NCI-H146 treated with DMSO at 0.1 percent for 48 hours (cell line): ENCODE results near the gene SLC29A4.
A peak's percentile ranks its signal among the peaks of the same experiment; 100 is the strongest.
"Not testable (repeated sequence)": the region's sequence is repeated elsewhere in the genome, so short reads cannot be mapped to it uniquely, and the experiment has no call there.

Experiments used
- DNase-seq: peaks from one replicate; lab custom pipeline; 2025; ENCODE audit not compliant: unreplicated experiment; lab: John Stamatoyannopoulos, UW

Gene SLC29A4

DNA sequence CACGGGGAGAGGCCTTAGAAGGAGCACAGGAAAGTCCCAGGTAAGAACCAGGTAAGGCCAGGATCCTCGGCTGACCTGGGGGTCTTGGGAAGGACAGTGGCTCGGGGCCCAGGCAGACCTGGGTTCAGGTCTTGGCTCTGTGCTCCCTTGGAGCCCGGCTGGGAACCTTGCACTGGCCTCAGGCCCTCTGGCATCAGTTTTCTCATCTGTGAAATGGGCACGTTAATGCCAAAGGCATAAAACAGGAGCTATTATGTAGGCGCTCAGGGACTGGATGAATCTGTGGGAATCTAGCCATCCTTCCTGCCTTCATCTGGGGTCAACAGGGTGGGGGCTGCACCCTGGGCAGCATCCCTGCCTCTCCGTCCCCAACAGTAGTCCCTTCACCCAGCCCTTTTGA is 8.3 kb upstream of the SLC29A4 start:
- no peak for DNase-seq

DNA sequence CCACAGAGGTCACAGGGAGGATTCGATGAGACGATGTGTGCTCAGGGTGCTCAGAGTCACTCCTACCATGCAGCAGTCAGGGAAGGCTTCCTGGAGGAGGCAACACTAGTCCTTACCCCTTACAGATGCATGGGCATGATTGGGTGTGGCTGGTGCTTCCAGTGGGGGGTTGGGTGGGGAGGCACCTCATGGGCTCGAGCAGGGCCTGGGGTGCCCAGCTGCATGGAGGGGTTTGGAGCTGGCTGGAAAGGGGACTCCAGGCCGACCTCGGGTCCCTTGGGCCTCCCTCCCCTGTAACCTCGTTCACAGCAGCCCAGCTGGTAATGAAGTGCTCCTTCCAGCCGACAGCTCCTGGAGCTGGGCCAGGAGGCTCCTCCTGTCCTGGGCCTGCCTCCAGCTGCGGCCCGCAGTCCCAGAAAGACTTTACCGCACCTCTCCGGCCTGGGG is 7.7 kb upstream of the SLC29A4 start:
- DNase-seq = not testable (repeated sequence)

DNA sequence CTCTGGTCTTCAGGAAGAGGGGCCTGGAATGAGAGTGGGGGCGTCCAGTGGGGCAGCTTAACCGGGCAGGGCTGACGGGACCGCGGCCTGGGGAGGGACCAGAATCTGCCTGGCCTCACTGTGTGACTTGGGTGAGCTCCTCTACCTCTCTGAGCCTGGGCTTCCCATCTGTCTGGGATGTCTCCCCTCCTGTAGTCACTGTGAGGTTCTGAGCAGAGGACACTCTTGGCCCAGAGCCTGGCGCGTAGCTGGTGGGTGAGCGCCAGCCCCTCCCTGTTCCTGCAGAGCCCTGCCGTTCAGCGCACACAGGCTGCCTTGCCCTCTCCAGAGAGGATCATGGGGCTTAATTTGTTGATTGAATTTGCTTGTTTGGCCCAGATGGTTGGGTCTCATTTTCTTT is 7.2 kb upstream of the SLC29A4 start:
- DNase-seq = not testable (repeated sequence)

DNA sequence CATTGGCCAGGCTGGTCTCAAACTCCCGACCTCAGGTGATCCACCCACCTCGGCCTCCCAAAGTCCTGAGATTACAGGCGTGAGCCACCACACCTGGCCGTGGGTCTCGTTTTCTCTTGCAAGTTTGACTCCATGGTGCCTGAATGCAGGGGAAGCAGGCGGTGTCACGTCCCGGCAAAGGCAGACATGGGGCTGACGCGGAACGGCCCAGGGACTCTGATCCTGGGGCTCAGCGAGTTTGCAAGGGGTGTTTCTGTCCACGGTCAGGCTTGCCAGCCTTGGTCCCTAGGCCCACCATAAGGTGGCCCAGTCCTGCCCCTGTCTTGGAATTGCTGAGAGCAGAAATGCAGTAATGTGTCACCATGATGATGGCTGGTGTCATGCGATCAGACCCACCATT is 6.6 kb upstream of the SLC29A4 start:
- DNase-seq = not testable (repeated sequence)

DNA sequence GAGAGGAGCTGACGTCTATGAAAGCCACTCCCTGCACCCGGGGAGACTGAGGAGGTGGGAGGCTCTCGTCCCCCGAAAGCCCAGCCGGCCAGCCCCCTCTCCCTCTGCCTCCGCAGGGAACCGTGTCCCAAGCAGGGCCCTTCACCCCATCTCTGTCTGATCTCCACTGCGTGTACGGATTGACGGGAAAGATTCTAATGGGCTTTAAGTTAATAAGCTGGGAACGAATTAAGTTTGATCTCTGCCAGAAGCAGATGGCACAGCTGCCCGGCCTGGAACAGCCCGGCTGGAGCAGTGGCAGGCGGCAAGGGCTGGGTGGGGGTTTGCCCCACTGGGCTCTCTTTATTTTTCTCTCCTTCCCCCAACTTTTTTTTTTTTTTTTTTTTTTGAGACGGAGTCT is 6.1 kb upstream of the SLC29A4 start:
- DNase-seq = no peak

DNA sequence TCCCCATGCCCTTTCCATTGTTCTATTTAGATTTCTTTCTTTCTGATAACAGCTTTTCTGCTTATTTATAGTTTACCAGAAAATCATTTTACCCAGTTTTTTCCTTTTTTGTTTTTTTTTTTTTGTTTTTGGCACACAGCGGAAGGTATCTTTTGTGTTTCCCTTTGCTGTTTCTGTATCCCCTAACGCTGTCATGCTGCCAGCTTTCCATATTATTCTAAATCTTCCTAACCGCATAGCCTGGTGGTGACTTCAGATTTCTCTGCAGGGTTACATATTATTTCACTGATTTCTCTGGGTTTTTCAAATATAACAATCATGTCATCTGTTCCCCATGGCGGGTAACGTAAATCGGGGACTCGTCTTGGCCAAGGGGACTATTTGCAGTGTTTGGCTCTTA is 4.0 kb upstream of the SLC29A4 start:
- DNase-seq = no peak

DNA sequence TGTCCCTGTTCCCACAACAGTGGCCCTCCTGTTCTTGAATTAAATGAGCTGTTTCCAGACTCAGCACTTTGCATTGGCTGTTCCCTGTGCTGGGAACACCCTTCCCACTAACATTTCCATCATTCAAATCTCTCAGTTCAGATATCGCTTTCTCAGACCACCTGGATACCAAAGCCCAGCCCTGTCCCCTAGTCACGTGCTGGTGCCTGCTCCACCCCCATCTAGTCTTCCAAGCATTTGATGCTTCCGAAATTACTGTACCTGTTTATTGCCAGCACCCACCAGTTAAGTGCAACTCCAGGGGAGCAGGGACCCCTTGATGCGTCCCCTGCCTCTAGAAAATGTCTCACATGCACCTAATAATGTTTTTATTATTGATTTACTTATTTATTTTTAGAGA is 3.0 kb upstream of the SLC29A4 start:
- no peak for DNase-seq

DNA sequence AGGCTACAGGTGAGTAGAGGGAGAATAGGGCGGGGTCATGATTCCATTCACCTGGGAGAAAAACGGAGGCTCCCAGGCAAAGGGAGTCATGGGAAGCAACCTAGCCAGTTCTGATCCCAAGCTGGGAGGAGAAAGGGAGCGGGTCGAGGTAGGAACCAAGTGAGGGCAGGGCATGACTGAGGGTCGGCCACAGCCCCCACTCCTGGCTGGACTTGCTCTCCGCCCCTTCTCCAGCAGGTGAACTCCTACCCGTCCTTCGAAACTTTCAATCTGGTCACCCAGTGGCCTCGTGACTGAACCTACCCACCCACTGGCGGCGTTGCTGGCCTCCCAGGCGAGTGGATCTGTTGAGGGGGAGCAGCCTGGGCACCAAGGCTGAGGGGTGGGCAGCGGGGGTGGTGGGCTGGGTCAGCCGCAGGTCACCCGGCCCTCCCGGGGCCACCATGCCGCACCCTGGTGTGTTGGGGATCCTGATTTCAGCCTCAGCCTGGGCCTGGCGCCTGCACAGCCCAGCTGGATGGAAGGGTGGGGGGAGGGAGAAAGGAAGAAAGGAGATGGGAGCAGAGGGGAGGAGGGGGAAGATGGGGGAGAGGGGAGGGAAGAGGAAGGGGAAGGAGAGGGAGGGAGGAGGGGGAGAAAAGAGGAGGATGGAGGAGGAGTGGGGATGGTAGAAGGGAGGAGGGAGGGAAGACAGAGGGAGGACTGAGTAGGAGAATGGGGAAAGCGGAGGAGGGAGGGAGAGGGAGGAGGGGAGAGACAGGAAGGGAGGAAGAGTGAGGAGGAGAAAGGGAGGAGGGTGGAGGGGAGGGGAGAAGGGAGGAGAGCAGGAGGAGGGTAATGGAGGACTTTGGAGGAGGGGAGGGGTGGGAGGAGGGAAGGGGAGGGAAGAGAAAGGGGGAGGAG is 894 bp upstream of the SLC29A4 start:
- DNase-seq = not testable (repeated sequence)

DNA sequence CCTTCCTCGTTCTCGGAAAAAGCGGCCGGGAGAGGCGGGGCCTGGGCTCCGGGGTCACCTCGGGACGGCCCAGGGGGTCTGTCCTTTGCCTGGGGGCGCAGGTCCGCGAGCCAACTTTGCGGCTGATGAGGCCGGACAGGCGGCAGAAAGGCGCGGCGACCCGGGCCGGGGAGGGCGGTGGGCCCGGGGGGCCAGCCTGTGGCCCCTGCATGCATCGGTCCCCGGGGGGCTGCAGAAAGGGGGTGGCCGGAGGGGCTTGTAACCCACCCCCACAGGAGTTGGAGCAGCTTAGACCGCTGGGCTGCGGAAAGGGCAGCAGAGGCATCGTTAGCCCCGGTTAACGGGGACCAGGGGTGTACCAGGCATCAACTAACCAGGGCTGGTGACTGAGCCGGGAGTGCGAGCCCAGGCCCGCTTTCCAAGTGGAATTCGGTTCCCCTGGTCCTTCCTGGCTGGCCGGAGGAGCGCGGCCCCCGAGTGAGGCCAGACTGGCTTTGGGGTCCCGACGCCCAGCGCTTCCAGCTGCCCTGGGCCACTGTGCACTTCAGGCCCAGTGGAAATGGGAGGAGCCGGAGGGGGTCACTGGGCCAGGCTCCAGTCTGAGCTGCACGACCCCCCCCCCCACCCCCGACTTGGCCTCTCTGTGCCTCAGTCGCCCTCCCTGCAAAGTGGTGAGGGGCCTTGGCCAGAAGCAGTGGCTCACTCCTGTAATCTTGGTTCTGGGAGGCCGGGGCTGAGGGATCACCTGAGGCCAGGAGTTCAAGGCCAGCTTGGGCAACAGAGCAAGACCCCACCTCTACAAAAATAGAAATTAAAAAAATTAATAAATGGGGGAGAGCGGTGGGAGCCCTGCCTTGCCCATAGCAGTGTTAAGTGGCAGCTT is 919 bp downstream of the SLC29A4 start:
- no peak for DNase-seq

DNA sequence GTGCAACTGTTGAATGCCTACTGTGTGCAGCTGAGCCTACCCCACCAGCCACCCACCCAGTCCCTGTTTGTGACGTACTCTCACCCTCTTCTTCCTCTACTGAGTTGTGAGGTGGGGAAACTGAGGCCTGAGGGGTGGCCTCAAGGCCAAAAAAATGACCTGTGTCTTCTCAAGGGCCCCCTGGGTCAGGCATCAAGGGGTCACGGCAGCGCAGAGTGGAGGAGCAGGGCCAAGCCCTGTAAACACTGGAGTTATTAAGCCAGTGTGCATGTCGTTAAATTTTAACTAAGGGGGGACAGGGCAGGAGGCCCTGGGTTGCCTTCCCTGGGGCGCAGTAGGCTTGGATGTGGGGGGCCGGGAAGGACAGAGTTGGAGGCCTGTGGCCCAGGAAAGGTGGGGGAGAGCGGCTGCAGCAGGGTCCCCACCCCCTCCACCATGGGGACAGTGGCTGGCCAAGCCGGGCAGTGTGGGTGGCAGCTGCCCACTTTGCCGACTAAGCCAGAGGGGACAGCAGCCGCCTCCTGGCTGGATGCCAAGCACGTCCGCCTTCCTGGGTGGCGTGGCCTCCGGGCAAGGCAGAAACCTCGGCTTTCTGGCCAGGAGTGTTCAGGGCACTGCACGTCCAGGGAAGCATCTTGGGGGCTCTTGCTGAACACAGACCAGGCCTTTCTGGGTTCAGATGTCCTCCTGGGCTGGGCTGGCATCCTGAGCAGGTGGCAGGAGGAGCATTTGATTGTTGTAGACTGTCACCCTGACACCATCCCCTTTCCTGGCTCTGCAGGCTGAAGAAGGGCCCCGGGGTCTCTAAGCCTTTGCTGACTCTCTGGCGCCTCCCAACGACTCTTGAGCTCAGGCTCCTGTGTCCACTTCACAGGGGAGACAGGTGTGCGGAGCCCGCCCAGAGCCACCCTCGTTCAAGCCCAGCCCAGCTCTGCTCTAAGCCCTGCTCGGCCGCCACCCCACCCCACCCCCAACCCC is 1.9 kb downstream of the SLC29A4 start:
- DNase-seq = peak; percentile 55

DNA sequence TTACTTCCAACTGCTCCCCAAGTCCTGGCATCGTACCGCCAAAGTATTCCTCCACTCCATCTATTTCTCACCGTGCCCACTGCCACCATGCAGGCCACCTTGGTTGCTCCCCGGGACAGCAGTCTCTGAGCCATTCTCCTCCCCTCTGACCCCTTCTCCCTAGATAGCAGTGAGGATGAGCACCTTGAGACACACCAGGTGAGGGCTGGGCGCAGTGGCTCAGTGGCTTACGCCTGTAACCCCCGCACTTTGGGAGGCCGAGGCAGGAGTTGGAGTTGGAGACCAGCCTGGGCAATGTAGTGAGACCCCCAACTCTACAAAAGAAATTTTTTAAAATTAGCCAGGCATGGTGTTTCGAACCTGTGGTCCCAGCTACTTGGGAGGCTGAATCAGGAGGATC is 4.2 kb downstream of the SLC29A4 start:
- no peak for DNase-seq

DNA sequence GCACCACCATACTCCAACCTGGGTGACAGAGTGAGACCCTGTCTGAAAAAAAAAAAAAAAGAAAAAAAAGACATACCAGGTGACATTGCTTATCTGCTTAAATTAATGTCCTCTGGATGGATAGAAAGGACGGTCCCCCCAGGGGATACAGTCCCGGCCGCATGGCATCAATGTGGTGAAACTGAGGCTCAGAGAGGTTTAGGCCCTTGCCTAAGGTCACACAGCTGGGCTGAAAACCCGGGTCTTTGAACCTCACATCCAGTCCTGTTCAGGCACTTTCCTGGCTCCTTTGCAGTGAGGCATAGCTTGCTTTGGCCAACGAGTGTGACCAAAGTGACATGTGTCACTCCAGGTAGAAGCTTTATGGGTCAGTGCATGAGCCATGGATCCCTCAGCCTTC is 4.6 kb downstream of the SLC29A4 start:
- not testable (repeated sequence) for DNase-seq

DNA sequence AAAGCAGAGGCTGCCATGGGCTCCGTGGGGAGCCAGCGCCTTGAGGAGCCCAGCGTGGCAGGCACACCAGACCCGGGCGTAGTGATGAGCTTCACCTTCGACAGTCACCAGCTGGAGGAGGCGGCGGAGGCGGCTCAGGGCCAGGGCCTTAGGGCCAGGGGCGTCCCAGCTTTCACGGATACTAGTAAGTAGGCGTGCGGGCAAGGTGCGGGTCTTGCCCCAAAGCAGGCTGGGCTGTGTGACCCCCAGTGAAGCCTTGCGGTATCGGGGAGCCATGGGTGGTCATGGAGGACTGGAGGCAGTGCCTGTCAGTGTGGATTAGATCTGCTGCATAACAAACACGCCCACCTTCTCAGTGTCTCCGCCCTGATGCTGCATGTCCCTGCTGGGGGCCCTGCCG is 5.1 kb downstream of the SLC29A4 start:
- DNase-seq = no peak

DNA sequence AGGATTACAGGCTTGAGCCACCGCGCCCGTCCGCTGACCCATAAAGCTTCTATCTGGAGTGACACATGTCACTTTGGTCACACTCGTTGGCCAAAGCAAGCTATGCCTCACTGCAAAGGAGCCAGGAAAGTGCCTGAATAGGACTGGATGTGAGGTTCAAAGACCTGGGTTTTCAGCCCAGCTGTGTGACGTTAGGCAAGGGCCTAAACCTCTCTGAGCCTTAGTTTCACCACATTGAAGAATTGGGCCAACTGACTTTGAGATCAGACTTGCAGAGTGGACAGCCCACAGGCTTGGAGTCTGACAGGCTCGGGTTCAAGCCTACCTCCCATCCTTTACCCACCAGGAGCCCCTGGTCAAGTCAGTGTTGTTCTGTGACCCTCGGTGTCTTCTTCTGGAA is 5.8 kb downstream of the SLC29A4 start:
- not testable (repeated sequence) for DNase-seq

DNA sequence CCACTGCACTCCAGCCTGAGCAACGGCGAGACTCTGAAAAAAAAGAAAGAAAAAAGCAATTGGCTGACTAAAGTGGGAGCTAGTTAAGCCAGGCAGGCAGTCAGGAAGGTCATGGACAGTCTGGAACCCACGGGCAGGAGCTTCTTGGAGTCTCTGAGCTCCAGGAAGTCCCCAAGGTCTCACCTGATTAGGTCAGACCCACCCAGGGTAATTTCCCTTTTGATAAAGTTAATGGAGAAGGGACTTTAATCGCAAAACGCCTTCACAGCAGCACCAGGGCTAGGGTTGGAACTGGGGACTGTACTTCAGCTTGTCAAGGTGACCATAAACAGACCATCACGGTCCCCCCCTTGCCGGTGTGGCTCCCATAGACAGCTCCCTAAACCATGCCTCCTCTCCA is 6.6 kb downstream of the SLC29A4 start:
- DNase-seq = no peak

DNA sequence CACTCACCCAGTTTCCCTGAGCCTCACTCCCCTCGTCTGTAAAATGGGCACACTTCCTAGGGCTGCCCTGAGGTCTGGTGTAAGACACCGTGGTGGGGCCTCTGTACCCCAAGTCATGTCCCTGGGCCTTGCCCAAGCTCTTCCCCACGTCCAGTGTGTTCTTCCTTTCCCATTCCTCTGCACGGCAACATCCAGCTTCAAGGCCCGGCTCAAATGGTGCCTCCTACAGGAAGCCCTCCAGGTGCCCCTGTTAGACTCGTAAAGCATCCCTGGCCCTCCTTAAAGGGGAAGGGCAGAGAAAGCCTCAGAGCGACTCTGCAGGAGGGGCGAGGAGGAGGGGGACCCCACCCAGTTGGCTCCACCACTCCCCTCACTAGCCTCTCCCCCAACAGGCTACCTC is 8.6 kb downstream of the SLC29A4 start:
- no peak for DNase-seq

DNA sequence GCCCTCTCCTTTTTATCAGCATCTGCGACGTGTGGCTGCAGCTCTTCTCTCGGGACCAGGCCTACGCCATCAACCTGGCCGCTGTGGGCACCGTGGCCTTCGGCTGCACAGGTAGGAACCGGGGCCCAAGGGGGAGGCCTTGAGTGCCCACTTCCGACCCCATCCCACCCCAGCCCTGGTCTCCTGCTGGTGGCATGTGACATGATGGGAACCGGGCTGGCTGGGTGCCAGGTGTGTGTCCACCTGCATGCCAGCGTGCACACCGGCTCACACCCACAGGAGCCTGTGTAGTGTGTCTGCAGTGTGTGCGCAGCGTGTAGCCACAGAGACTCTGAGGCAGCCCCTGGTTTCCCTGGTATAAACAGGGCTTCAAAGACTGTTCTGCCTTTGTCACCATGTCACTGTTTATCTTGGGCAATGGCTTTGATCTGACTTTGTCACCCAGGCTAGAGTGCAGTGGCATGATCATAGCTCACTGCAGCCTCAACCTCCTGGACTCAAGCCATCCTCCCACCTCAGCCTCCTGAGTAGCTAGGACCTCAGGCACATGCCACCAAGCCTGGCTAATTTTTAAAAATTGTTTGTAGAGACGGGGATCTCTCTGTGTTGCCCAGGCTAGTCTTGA is 9.1 kb downstream of the SLC29A4 start:
- DNase-seq = not testable (repeated sequence)

DNA sequence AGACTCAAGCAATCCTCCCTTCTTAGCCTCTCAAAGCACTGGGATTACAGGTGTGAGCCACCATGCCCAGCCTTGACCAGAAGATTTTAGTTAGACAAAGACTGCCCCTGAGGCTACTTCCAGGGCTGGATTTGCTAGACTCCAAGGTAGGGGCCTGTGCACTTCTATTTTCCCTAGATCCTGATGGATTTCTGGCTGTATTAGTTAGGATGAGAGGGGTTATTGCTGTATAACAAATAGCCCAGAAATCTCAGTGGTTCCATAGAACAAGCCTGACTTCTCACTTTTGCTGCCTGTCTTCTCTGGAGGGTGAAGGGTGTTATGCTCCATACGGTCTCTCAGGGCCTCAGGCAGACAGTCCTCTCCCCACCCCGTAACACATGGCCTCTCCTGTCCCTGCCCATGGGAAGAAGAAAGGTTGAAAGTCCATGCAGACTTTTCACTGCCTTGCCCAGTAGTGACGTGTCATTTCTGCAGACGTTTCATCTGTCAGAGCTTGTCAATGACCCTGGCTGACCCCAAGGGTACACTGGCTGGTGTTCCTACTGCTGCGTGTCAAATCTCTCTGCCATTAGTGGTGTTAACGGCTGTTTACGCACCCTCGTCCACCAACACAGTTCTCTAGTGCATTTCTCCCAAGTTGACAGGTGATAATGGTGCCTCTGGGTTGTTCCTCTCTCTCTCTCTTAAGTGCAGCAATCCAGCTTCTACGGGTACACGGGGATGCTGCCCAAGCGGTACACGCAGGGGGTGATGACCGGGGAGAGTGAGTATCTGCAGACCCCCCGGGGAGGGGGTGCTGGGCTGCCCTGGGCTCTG is 11.6 kb downstream of the SLC29A4 start:
- no peak for DNase-seq
